HT-29 (cell line): Measurements from ENCODE around the gene WDR86. TPM values are rescaled to one million over a fixed set of nuclear protein-coding genes. Genes with fewer than 3 reads are reported as not detected.

Experiments
- DNase-seq: peaks from one replicate; pipeline ENCODE4 v3.0.0-alpha.2; 2015; ENCODE audit warnings: low spot score
- total RNA-seq: library from RNA; depleted of rRNA; stranded (reverse); fragments of >200 nt; shearing (Covaris generic); gene quantifications from 2 replicates; pipeline ENCODE4 v1.2.3, GENCODE V29; 2014

WDR86 gene
- total RNA-seq, 1 experiment from 2014 or later, result 1.8 TPM

GRCh38 chr7:151406886-151407583 is 2.8 kb downstream of the WDR86 start:
- DNase-seq, result no peak

- DNase-seq, result no peak
These were observed 3.6 kb downstream of the WDR86 start for GRCh38 chr7:151406051-151406875.

GRCh38 chr7:151405588-151405987 is 4.2 kb downstream of the WDR86 start:
- DNase-seq, result no peak

- no peak for DNase-seq
These were observed 4.8 kb downstream of the WDR86 start for GRCh38 chr7:151405056-151405455.

- peak; percentile 69 for DNase-seq
These were observed 5.4 kb downstream of the WDR86 start for GRCh38 chr7:151404216-151405011.

GRCh38 chr7:151403764-151404163 is 6.1 kb downstream of the WDR86 start:
- DNase-seq, result peak; percentile 82

GRCh38 chr7:151402029-151402835 is 7.6 kb downstream of the WDR86 start:
- no peak for DNase-seq

- DNase-seq, result no peak
These were observed 9.1 kb downstream of the WDR86 start for GRCh38 chr7:151400626-151401315.

- DNase-seq, result no peak
These were observed 9.9 kb downstream of the WDR86 start for GRCh38 chr7:151399906-151400305.

- DNase-seq, result no peak
These were observed 10.6 kb downstream of the WDR86 start for GRCh38 chr7:151399305-151399601.

GRCh38 chr7:151398446-151399304 is 11.2 kb downstream of the WDR86 start:
- no peak for DNase-seq

GRCh38 chr7:151397026-151397425 is 12.8 kb downstream of the WDR86 start:
- no peak for DNase-seq

- no peak for DNase-seq
These were observed 13.4 kb downstream of the WDR86 start for GRCh38 chr7:151396328-151396970.

- DNase-seq, result no peak
These were observed 14.8 kb downstream of the WDR86 start for GRCh38 chr7:151395036-151395367.

- DNase-seq, result no peak
These were observed 15.5 kb downstream of the WDR86 start for GRCh38 chr7:151394076-151395035.

GRCh38 chr7:151393031-151393977 is 16.5 kb downstream of the WDR86 start:
- DNase-seq, result no peak

GRCh38 chr7:151392426-151392825 is 17.4 kb downstream of the WDR86 start:
- no peak for DNase-seq
